SIG-M5 treated with dmso at 0.1 percent for 504 hours (cell line): ENCODE data around the gene ADSL.
A peak's percentile ranks its signal among the peaks of the same experiment; 100 is the strongest.
"Not testable (repeated sequence)": the region's sequence is repeated elsewhere in the genome, so short reads cannot be mapped to it uniquely, and the experiment has no call there.

Source experiments
- DNase-seq: peaks from one replicate; lab custom pipeline; 2025; ENCODE audit not compliant: unreplicated experiment; lab: John Stamatoyannopoulos, UW

Gene ADSL

GRCh38 chr22:40346185-40347118, at the start of gene ADSL:
TSS of gene ADSL (plus strand) at chr22:40346500. CDS start at chr22:40346559, 59 bp downstream.
- DNase-seq = peak; percentile 80

- DNase-seq = no peak
These were observed 46.0 kb upstream of the ADSL start for GRCh38 chr22:40300316-40300715.

- DNase-seq = no peak
These were observed 45.2 kb upstream of the ADSL start for GRCh38 chr22:40300884-40301672.

GRCh38 chr22:40302149-40302548, 44.2 kb upstream of the ADSL start:
- DNase-seq = no peak

GRCh38 chr22:40305625-40306024, 40.7 kb upstream of the ADSL start:
- no peak for DNase-seq

- DNase-seq = no peak
These were observed 37.2 kb upstream of the ADSL start for GRCh38 chr22:40308999-40309573.

GRCh38 chr22:40309631-40310030, 36.7 kb upstream of the ADSL start:
- no peak for DNase-seq

GRCh38 chr22:40310081-40310767, 36.1 kb upstream of the ADSL start:
- DNase-seq = no peak

- DNase-seq = no peak
These were observed 35.6 kb upstream of the ADSL start for GRCh38 chr22:40310768-40311120.

GRCh38 chr22:40311646-40312045, 34.7 kb upstream of the ADSL start:
- not testable (repeated sequence) for DNase-seq

- no peak for DNase-seq
These were observed 34.2 kb upstream of the ADSL start for GRCh38 chr22:40312050-40312449.

- DNase-seq = no peak
These were observed 33.3 kb upstream of the ADSL start for GRCh38 chr22:40313007-40313406.

- DNase-seq = no peak
These were observed 32.3 kb upstream of the ADSL start for GRCh38 chr22:40314041-40314440.

GRCh38 chr22:40320687-40321086, 25.6 kb upstream of the ADSL start:
- DNase-seq = no peak

GRCh38 chr22:40322021-40322420, 24.3 kb upstream of the ADSL start:
- no peak for DNase-seq

- DNase-seq = no peak
These were observed 23.4 kb upstream of the ADSL start for GRCh38 chr22:40322818-40323447.

GRCh38 chr22:40323681-40324171, 22.6 kb upstream of the ADSL start:
- no peak for DNase-seq

GRCh38 chr22:40324468-40325305, 21.6 kb upstream of the ADSL start:
- no peak for DNase-seq

- DNase-seq = no peak
These were observed 21.0 kb upstream of the ADSL start for GRCh38 chr22:40325315-40325714.
